Hematopoietic multipotent progenitor cell treated with erythropoietin and hydrocortisone succinate and interleukin-3 and kit ligand, for 6 days (in vitro differentiated cells): ENCODE measurements around the gene ECE1.
A peak's percentile ranks its signal among the peaks of the same experiment; 100 is the strongest.

Experiments
- DNase-seq: peaks from one replicate; pipeline ENCODE4 v3.0.0-alpha.2; 2015

ECE1 gene

GRCh38 chr1:21325231-21325718 is 35.0 kb upstream of the ECE1 start:
- DNase-seq: peak; percentile 44

- DNase-seq: peak; percentile 97
Measured at GRCh38 chr1:21324368-21325141, 34.3 kb upstream of the ECE1 start.

GRCh38 chr1:21323091-21323490 is 32.8 kb upstream of the ECE1 start:
- DNase-seq: no peak

GRCh38 chr1:21322681-21323016 is 32.4 kb upstream of the ECE1 start:
- DNase-seq: no peak

- DNase-seq: no peak
Measured at GRCh38 chr1:21321963-21322680, 31.9 kb upstream of the ECE1 start.

- peak; percentile 83 for DNase-seq
Measured at GRCh38 chr1:21320410-21321108, 30.3 kb upstream of the ECE1 start.

- peak; percentile 89 for DNase-seq
Measured at GRCh38 chr1:21319447-21320407, 29.5 kb upstream of the ECE1 start.

- peak; percentile 39 for DNase-seq
Measured at GRCh38 chr1:21318714-21319159, 28.5 kb upstream of the ECE1 start.

- no peak for DNase-seq
Measured at GRCh38 chr1:21318057-21318713, 27.9 kb upstream of the ECE1 start.

GRCh38 chr1:21317690-21318043 is 27.4 kb upstream of the ECE1 start:
- DNase-seq: no peak

- no peak for DNase-seq
Measured at GRCh38 chr1:21317035-21317689, 26.9 kb upstream of the ECE1 start.

- no peak for DNase-seq
Measured at GRCh38 chr1:21314743-21315396, 24.6 kb upstream of the ECE1 start.

- no peak for DNase-seq
Measured at GRCh38 chr1:21313886-21314721, 23.8 kb upstream of the ECE1 start.

- no peak for DNase-seq
Measured at GRCh38 chr1:21313203-21313885, 23.1 kb upstream of the ECE1 start.

- DNase-seq: no peak
Measured at GRCh38 chr1:21312407-21312992, 22.2 kb upstream of the ECE1 start.

- DNase-seq: no peak
Measured at GRCh38 chr1:21311016-21311415, 20.8 kb upstream of the ECE1 start.

GRCh38 chr1:21308847-21309652 is 18.8 kb upstream of the ECE1 start:
- DNase-seq: peak; percentile 62

- no peak for DNase-seq
Measured at GRCh38 chr1:21308330-21308729, 18.1 kb upstream of the ECE1 start.
